ENCODE measurements around the gene SAPCD2.

The SAPCD2 gene

GRCh38 chr9:137050570-137050969, 19.8 kb downstream of the SAPCD2 start:
- TF ChIP-seq, protein P1, sequence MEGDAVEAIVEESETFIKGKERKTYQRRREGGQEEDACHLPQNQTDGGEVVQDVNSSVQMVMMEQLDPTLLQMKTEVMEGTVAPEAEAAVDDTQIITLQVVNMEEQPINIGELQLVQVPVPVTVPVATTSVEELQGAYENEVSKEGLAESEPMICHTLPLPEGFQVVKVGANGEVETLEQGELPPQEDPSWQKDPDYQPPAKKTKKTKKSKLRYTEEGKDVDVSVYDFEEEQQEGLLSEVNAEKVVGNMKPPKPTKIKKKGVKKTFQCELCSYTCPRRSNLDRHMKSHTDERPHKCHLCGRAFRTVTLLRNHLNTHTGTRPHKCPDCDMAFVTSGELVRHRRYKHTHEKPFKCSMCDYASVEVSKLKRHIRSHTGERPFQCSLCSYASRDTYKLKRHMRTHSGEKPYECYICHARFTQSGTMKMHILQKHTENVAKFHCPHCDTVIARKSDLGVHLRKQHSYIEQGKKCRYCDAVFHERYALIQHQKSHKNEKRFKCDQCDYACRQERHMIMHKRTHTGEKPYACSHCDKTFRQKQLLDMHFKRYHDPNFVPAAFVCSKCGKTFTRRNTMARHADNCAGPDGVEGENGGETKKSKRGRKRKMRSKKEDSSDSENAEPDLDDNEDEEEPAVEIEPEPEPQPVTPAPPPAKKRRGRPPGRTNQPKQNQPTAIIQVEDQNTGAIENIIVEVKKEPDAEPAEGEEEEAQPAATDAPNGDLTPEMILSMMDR (conservative IDR thresholded peaks at IDR 0.05) = no peak
- no peak for TF ChIP-seq ZFX (IDR thresholded peaks at IDR 0.05)
- no peak overlapping the region; the same call in 1 of the 2 replicates for H3K27ac ChIP-seq

- peak overlapping the region; percentile 94 for H3K27ac ChIP-seq
- TF ChIP-seq, protein P1 (conservative IDR thresholded peaks at IDR 0.05) = no peak; the same call in 1 of the 2 replicates
- no peak for TF ChIP-seq ZFX (IDR thresholded peaks at IDR 0.05)
These were observed 20.6 kb downstream of the SAPCD2 start for GRCh38 chr9:137049544-137050449.

DNA sequence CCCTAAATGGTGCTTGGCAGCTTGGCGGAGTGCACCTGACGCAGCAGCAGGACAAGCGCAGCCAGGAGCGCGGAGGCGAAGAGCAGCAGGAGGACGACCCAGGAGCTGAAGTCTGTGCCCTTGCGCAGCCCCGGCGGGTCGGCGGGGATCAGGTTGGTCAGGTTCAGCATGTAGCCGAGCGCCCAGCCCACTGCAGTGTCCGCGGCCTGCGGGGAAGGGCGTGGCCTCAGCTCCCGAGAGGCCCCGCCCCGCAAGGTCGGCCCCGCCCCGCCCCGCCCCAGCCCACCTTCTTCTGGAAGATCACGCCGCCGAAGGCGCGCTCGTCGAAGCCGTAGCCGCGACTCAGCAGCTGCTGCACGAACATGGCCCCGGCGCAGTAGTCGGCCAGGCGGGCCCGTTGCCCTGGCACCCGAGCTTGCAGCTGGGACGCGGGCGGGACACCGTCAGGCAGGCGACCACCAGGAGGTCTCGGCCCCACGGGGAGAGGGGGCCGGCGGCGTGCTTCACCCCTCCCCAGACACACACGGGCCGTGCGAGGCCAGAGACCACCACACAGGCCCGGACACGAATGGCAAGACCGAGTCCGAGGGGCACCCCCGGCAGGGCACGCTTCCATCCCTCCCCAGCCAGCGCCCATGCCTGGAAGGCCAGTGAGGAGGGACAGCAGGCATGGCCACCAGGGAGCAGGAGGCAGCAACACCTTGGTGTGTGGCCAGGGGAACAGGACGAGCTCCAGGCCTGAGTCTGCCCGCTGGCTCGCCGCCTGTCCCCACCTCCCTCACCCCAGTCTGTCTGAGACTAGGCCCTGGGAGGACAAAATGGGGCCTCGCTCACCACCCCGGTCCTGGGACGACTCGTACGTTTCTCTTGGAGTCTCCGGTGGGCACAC, 21.5 kb downstream of the SAPCD2 start:
- TF ChIP-seq, protein P1 (conservative IDR thresholded peaks at IDR 0.05) = no peak
- TF ChIP-seq ZFX (IDR thresholded peaks at IDR 0.05) = peak; percentile 44; the same call in 1 of the 2 replicates

DNA sequence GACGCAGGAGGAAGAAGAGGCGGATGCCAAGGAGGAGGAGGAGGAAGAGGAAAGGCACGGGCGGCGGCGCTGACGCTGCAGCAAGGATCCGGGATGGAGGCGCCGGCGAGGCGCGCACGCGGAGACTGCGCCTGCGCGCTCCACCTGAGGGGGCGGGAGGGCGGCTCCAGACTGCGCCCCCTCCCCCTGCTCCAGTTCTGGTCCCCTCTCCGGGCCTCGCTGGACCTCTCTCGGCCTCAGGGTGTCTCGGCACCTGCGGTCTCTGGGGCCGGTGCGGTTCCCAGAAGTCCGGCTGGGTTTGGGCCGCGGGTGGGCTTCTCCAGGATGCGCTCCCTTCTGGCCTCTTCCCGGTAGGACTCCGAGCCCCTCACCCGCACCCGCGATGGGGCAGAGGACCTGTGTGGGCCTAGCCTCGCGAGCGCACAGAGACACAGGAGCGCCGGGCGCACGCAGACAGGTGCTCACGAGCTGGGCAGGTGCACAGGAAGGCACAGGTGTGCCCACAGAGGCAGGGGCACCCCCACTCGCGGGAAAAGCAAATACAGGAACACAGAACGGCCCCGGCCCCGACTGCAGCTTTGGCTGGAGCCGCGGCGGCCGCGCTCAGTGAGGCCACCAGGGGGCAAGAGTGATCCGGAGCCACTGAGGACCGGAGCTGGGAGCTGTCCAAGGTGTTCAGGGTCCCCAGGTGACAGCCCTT, 24.1 kb downstream of the SAPCD2 start, which contains the start of gene NPDC1:
Gene NPDC1, minus strand, starts transcription at position 90 of the 700 bp plus-strand sequence. CDS start 188 bp downstream, outside the sequence.
- no peak; the same call in 1 of the 2 replicates for TF ChIP-seq ZFX (IDR thresholded peaks at IDR 0.05)
- TF ChIP-seq, protein P1 (conservative IDR thresholded peaks at IDR 0.05) = peak; percentile 98
- H3K27ac ChIP-seq = peak within 1 kb of the TSS; percentile 94

More for the DNA sequence above, 21.5 kb downstream of the SAPCD2 start:
- peak overlapping the region; percentile 94 for H3K27ac ChIP-seq

DNA sequence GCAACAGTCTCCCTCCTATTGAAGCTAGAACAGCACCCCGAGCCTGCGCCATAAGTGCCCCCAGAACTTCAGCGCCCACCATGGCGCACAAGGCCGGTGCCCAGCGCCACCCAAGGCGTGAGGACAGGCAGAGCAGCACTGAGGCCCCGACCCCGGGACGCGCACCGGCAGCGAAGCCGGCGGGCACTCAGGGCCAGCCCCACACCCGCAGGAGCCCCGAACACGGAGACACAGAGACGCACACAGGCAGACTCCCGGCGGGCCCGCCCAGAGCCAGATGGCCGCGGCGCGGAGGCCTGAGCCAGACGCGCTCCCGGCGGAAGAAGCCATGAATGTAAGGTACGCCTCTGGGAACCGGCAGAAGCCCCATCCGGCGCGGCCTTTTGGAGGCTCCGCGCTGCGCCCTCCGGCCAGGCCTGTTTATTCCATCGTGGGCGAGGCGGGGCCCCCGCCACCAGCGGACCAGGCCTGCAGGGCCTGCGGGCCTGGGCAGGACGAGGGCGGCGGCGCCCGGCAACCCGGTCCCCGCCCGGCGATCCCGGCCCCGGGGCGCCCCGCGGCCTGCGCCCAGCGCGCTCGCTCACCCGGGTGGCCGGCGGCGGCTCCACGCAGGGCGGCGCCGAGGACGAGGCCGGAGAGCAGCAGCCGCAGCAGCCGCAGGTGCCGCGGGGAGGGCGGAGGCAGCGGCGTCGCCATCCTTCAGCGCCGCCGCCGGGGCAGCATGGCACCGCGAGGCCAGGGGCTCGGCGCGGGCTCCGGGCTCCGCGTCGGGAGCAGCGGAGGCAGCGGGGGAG, 24.9 kb downstream of the SAPCD2 start:
- H3K27ac ChIP-seq = peak overlapping the region; percentile 94
- TF ChIP-seq ZFX (IDR thresholded peaks at IDR 0.05) = peak; percentile 98
- TF ChIP-seq, protein P1 (conservative IDR thresholded peaks at IDR 0.05) = no peak

DNA sequence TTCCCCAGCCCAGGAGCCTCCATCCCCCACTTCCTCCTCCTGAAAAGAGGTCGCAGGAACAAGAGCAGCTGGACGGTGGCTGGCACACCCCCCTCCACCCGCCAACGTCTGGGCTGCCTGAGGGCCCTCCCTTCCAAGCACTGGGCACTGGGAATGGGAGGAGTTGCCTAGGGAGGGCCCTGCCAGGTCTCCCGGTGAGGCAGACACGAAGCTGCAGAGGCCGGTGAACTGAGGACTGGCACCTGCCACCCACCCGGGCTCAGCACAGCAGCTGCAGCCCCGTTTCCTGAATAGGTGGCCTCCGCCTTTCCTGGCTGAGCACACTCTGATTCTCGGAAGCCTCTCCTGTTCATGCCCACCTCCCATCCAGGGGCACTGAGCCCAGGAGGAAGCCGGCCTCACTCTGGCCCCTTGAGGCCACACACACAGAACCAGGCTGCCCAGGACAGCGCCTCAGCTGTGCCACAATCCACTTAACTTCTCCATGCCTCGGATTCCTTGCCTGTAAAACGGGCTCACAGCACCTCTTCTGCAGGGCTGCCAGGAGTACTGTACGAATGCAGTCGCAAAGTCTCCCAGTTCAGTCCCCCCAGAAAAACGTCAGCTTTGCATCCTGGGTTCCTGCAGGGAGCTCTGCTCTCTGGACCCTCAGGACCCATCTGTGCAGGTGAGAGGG, 25.7 kb downstream of the SAPCD2 start:
- peak overlapping the region; percentile 94 for H3K27ac ChIP-seq
- TF ChIP-seq, protein P1 (conservative IDR thresholded peaks at IDR 0.05) = no peak
- TF ChIP-seq ZFX (IDR thresholded peaks at IDR 0.05) = no peak
